HT1080 (cell line): Measurements from ENCODE around the gene HMCN1. TPM values are rescaled to one million over a fixed set of nuclear protein-coding genes. Genes with fewer than 3 reads are reported as not detected.
A peak's percentile ranks its signal among the peaks of the same experiment; 100 is the strongest.

ENCODE experiments used
- DNase-seq: peaks from one replicate; pipeline ENCODE4 v3.0.0-alpha.2; 2015; ENCODE audit warnings: low read depth
- total RNA-seq: library from RNA; depleted of rRNA; stranded (reverse); fragments of >200 nt; shearing (Covaris generic); gene quantifications from 2 replicates; pipeline ENCODE4 v1.2.3, GENCODE V29; 2014

The HMCN1 gene
- total RNA-seq, 1 experiment from 2014 or later: 0.21 TPM

DNA sequence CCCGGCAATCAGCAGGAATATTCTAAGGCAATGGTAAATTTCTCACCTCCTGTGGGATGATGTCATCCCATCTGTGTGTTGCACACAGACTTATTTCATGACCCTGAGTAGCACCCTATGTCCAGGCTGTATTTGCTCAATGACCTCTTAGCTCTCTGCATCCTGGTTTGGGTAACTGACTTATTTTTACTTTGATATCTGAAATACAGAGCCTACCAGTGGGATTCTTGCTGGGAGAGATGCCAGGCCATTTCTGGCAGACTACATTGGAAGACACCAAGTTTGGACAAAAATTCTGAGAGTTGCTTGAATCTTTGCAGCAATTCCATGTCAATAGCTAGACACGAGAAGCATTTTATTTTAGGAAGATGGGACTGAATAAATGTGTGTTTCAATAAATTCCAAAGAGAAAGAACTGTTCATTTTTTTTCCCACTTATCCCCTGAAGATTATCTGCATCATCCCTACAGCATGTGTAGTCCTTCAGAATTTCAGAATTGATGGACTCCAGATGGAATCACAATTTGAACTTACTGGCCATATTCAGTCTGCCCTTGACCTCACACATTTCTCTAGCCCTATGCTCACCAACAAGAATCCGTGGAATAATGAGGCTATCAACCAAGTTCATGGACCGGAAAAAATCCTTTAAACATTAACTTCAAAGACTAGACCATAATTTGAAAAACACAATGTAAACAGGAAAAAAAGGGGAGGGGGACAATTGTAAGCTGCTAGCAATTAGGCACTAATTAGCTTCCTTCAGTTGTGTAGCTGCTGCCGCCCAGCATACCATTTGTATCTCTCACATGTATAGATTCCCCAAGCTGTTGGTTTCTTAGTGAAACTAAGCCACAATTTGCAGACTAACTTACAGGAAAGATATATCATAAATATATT lies 226.5 kb downstream of the HMCN1 start:
- no peak for DNase-seq

DNA sequence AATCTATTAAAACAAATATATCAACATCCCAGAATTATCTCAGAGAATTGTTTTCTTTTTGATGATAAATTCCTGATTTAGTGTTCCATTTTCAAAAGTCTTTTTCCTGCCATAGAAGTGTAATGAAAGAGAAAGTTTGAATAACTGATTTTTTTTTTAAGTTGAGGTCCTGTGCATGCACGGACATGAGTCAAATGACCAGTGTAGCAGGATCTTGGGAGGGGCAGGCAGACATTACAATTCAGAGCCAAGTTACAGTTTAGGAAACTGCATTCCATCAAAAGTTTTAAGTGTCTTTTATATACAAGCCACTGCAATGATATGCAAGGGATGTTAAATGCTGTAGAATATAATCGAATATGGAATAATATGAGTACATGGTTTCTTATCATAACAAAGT lies 227.5 kb downstream of the HMCN1 start:
- no peak for DNase-seq

DNA sequence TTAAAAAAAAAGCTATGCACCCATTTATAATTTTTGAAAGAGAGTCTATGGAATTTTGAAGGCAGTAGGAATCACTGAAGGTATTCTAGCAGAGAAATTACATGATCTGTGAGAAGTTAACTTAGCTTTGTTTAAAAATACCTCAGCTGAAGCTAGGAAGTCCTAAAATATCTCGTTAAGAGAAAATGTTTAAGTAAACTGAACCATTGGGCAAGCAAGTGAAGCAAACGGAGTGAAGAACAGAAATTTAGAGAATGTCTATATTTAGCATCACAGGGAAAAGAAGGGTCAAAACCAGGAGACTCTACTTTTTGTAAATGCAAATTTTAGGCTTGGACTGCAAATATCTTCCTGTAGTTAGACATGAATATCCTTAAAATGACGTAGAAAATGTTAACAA lies 230.8 kb downstream of the HMCN1 start:
- DNase-seq: no peak

DNA sequence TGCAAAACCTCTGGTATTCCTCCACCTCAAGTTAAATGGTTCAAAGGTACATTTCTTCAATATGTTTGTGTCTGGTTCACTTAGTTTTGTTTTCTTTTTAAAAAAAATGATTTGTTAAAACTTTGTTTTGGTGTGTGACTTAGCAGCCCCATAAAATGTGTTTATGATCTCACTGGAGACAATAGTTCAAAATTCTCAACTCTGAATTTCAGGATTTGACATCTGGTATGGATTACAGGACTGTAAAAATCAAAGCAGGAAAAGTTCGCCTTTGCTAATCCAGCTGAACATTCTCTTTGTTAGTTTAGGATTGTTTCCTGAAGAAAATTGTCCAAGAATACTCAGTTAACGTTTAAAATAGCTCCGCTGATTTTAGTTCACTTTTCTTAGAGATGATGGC lies 231.7 kb downstream of the HMCN1 start:
- no peak for DNase-seq

DNA sequence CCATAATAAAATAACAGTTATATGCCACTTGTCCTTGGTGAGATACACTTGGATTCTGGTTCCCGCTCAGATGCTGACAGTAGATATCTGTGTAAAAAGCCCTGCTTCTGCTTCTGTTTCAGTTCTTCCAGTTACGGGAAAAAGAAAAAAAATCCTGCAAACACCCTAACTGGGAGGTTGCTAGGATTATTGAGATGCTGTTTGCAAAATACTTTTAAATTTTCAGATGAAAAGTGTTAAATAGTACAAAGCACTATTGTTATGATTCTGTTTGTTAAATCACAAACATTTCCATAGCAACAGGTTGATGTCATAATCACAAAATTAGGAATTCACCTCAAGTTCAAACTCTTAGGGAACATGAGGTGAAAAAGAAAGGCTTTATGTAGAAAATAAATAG lies 232.3 kb downstream of the HMCN1 start:
- DNase-seq: no peak

DNA sequence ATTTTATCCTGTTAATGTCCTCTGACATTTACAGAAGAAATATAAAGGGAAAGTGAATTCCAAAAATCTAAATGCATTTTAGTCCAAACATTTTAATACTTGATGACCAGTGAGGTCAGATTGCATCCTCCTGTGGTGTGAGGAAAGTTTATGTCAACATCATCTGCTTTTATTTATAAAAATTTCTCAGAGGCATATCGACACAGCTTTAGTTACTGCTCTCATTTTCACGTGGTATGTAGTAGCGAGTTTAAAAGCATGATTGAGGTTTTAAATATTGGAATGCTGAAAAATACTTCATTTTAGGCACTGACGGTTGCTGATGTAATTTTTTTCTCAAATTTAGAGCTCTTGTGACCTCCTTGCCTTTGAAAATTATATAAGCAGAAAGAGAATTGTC lies 234.8 kb downstream of the HMCN1 start:
- DNase-seq: no peak

DNA sequence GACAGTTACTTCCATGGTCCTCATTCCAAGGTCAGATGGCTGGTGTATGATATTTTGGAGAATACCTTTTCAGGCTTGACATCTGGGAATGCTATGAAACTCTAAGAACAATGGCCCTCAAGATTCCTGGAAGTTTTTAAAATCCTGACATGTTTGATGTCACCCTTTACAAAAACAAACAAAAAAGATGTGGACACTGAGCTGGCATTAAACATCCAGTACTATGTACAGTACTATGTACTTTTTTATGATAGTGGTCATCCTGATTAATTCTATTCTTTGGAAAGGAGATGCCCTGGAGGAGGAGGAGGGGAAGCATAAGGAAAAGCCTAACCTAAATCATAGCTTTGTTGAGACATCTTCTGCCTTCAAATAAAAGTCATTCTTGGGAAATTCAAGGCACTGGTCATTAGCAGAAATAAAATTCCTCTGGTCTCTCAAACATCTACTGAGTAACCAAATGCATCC lies 235.4 kb downstream of the HMCN1 start:
- no peak for DNase-seq

DNA sequence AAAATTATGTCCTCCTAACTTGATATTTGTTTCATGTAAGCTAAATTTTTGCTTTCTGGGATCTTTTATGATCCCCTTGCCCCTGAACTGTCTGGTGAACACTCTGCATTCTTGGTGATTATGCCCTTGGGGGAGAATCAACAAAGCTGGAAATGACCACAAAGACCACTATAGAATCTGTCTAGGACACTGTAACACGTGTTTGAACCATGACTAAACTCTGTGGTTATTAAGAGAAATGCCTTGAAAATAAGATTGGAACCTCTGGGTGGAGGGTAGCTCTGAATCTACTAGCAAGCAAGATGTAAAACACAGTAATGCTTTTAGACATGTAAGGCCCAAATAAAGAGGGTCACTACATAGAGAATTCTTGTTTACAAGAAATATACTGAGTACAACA lies 237.5 kb downstream of the HMCN1 start:
- DNase-seq: peak; percentile 80

DNA sequence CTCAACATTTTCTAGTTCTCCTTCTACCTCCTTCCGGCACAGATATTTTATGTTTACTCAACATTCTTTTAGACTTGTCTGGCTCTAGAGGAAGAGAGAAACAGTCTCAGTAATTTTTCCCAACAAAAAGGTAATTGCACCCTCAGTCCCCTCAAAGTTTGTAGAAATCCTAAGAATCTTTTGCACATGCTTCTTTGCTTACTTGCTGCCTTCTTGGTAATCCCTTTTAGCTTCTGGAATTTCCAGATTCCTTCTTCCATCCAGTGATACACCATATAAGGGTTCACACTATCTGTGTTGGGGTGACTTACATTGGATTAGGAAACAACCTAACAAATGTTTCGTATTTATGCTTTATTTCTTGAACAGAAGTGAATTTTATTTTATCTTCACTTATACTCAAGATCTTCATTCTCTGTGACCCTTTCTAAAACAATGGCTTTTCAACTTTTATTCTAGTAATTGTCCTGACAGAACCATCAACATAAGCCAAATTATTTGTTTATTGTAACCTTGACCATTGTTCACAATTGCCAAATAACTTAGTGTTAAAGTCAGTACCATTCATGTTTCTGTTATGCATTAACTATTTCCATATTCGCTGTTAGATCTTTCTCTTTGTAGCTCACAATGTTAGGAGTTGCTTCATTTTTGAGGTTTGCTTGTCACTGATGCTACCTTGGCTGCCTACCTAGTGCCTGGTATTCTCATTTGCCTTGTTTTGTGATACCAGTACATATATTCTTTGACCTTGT lies 238.1 kb downstream of the HMCN1 start:
- no peak for DNase-seq

DNA sequence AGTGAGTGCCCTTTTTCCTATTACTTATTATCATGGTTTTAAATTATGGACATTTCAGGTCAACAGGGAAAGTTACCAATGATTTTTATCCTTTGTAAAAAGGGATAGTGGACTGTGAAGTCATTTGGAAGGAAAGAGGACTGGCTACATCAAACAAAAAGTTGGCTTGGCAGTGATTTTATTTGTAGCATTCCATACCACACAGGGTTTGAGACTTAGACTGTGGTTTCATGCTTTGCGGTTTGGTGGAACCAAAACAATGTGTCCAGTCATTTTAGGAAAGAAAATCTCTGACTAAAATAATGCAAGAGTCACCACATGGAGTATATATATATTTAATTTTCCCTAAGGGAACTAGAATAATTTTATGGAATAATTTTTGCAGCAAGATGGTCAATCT lies 239.5 kb downstream of the HMCN1 start:
- DNase-seq: peak; percentile 85

DNA sequence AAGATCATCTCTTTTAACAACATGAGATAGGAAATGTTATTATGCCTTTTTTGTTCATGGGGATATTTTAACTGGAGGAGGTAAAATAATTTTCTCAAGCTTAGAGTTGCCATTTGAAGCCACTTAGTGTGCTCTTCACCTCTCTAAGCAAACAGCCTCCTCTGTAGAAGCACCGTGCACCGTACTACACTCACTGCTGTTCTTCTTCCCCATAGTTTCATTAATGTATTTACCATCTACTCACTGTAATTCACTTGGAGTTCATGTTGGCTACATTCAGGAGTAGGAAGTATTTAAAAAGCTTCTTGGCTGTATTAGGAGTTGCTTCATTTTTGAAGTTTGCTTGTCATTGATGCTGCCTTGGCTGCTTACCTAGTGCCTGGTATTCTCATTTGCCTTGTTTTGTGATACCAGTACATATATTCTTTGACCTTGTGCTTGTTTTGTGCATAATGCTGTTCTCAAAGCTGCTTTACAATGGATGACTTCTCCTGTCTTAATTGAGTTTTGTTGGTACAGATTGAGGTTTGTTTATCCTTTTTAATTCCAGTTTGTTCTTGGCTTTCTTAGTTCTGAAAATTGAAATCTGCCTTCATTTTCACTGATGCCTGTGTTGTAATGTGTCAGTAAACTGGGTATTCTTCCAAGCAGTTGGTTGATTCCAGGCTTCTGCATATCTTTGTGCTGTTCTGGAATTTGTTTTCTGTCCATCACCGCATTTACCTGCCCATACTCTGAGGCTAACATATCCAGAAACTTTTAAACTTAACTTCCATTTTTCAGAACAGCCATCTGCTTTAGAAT lies 240.4 kb downstream of the HMCN1 start:
- no peak for DNase-seq

DNA sequence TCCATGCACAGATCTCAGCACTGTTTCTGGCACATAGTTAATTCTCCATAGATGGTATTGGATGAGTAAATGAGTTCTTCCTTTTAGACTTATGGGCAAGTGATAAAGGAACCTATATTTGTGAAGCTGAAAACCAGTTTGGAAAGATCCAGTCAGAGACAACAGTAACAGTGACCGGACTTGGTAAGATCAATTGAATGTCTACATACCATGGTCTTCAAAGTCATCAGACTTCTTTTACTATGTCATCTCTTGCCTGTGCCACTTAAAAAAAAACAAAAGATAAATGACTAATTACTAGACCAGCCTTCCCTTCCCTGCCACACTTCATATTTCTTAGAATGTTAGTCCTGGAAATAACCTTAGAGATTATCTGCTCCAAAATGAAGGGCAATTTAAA lies 246.7 kb downstream of the HMCN1 start:
- DNase-seq: no peak

DNA sequence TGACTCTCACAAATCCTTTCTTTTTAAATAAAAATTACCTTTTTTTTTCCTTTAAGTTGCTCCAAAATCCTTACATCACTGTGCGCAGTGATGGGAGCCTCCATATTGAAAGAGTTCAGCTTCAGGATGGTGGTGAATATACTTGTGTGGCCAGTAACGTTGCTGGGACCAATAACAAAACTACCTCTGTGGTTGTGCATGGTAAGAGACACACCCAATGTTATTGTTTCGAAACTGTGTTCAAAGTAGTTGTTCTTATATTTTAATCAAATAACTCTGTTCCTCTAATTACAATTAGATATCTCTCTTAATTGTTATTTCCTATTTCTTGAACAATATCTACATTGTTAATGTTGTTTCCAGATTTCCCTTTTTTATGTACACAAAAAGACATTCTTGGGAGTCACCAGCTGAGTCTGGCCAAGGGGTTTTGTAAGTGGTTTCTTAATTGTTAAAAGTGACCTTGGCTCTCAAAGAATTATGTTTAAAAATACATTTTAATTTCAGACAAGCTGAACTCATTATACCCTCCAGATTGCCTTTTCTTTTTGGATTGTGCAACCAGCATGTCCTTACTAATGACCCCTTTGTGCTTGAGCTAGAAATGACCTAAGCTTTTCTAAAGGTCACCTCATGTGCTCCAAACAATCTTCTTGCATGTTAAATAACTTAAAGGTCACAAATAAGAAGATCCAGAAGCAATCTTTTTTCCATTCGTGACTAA lies 250.1 kb downstream of the HMCN1 start:
- no peak for DNase-seq

DNA sequence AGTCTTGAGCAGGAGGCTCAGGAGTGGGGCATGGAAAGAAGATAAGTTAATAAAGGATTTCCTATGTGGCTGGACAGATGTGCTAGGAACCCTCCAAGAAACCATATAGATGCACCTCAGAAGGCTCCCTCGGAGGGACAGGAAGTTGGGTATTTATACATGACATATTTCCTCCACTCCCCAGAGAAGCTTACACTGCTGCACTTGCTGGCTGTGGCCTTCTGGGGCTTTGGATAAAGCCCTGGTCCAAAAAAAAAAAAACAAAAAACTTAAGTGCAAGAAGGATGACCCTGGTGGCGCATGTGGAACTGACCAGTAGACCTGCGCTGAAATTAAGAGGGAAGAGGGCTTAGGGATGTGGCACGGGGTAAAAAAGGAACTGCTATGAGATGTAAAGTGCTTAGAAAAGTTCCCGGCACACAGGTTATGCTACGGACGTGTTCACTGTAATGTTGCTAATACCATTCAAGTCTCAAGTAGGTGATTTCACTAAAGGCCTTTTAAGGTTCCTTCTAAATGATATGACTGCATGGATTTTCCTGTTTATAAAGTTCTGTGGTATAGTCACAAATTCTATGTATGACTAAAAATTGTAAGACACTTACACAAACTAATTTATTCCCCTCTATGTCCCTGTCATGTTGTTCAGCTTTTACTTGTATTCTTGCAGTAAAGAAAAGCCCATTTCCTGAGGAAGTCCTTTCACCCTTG lies 253.6 kb downstream of the HMCN1 start:
- DNase-seq: no peak

DNA sequence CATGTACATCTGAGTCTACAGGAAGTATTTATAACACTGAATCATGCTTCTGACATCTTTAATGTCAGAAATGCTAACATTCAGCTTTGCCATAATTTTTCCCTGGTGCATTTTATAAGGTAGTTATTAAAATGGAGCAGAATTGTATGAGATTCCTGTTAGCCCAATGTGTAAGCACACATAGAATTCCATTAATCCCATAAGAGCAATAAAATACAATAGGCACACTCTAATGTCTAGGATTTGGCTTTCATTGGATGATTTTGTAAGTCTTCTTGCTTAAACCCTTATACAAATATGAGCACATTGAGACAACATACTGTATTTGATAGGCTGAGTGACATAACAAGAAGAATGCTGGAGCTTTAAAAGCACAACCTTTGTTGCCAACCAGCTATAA lies 256.4 kb downstream of the HMCN1 start:
- no peak for DNase-seq

DNA sequence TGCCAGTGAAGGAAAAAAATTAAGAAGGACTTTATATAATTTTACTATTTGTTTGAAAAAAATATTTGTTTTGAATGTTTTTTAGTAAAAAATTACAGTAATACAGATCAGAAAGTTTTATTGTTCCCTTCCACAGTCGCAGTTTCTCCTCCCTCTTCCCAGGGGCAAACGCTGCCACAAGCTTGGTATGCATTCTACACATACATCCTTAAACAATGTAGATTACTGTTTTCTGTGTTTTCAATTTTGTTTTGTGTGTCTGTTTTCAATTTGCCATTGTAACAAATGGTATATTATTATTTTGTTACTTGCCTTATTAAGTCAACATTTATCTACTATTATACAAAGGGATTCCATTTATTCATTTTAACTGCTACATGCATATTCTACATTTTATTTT lies 257.1 kb downstream of the HMCN1 start:
- no peak for DNase-seq

DNA sequence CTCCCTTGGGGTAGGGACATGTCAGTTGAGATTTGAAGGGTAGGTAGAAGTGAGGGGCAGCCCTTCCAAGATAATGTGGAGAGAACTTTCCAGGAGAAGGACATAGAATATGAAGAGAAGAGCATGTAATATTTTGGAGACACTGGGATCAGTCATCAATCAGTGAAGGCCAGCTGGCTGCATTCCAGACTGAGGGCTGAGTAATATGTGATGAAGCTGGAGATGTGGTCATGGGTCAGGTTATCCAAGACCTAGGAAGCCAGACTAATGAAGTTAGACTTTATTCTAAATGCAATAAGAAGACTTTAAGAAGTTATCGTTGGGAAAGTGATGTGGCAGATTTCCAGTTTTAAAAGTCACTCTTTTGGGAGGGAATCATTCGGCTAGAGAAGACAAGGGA lies 262.0 kb downstream of the HMCN1 start:
- DNase-seq: peak; percentile 84

DNA sequence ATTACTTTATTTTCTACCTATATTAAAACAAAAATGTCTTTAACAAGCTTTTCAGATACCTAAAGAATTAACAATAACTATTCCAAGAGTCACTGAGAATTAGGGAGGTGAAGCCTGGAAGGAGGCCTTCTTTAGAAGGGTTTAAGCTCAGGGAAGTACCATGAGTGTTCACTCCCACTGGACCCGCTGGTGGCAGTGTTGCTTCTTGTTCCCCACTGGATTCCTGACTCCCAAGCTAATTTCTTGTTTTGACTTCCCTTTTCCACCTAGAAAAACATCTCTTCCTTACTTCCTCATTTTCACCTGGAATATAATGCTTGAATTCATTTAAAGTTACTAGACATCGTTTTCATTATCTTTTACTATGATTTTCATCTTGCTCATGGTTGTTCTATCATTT lies 264.2 kb downstream of the HMCN1 start:
- DNase-seq: no peak

DNA sequence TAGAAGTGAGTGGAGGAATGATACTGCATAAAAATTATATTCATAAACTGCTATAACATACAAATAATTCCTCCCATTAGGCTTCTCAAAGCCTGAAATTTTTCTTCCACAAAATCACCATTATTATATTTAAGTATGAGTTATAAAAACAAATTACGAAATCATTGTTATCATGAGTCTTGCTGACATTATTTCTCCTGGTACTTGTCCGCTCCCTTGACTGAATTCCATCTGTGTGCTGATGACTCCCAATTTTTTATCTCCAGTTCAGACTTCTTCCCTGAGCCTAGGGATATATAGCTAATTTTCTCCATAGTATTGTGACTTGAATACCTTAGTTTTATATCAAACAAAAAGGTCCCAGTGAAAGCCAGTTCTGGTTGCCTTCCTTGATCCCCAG lies 268.2 kb downstream of the HMCN1 start:
- no peak for DNase-seq

DNA sequence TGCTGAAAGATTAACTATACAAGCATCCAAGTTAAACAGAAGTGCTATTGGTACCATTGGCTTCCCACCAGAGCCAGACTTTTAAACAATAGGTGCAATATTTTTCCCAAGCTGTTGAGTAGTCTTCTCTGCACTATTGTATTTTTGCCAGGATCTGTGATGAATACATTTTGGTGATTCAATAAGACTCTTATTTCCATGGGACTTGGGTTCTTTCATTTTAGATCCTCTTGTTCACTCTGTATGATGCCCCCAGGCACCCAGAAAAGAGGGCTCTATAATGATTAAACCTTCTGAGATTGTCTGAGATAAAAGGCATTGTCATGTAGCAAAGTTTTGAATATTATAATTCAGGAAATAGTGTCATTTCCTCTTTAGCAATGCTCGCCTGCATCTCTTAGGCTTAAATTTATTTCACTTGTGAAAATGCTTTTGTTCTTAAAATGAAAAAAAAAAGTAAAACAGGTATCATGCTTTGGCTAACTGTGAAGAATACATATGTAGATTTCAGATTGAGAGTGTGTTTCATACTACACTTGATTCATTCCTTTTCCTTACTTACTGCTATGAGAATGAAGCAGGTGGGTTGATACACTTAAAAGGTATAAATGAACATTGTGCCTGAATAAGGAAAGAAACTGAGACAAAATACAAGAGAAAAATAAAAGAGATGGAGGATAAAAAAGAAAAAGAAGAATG lies 275.0 kb downstream of the HMCN1 start:
- peak; percentile 31 for DNase-seq
